Islet precursor cell (in vitro differentiated cells): ENCODE results near the gene TCIRG1.

Experiments
- DNase-seq: peaks from one replicate; pipeline ENCODE4 v3.0.0-alpha.2; 2018

The TCIRG1 gene

GRCh38 chr11:68038226-68038717 lies 553 bp upstream of the TCIRG1 start:
- no peak for DNase-seq

DNA sequence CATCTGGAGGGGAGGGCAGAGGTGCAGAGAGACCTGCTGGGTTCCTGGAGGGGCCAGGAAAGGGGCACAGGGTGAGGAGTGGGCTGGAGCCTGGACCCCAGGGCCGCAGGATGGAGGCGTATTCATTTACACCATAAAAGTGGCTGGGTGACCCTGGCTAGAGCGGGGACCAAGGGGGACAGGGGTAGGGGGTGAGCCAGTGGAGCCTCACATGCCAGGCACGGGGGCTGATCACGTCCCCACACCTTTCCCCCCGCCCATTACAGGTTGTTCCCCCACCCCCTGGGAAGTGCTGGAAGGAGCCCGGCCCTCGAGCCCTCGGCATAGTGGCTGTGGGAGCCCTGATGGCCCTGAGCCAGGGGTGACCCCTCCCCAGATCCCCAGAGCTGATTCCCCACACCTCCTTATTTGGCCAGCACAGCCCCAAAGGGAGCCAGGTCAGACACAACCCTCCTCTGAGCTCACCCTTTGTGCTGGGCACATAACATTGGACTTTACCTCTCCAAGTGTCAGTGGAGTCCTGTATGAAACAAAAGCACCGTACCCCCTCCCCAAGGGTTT lies 781 bp downstream of the TCIRG1 start:
- DNase-seq = no peak

- DNase-seq = peak; percentile 94
Observed at GRCh38 chr11:68040101-68040956, 1.5 kb downstream of the TCIRG1 start.

- DNase-seq = no peak
Observed at GRCh38 chr11:68040957-68041591, 2.2 kb downstream of the TCIRG1 start.

GRCh38 chr11:68041617-68042218 lies 2.9 kb downstream of the TCIRG1 start:
- no peak for DNase-seq

DNA sequence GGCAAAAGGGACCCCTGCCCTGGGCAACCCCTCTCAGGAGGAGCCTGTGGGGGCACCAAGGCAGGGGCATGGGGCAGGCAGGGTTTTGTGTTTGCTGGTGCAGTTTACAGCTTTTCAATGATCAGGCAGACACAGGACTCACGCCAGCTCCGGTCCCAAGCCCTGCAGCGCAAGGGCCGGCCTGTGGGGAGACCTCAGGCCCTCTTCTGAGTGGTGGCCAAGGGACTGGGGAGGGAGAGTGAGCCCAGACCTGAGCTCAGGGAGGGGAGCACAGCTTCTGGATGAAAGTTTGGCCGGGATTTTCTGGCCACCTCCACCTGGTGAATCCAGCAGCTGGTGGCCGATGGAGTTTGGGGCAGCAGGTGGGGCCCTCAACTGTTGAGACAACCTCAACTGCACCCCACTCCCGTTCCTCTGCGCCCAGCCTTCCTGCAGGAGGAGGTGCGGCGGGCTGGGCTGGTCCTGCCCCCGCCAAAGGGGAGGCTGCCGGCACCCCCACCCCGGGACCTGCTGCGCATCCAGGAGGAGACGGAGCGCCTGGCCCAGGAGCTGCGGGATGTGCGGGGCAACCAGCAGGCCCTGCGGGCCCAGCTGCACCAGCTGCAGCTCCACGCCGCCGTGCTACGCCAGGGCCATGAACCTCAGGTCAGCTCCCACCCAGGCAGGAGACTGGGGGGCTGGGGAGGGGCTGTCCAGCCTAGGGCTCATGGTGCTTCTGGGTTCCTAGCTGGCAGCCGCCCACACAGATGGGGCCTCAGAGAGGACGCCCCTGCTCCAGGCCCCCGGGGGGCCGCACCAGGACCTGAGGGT lies 3.6 kb downstream of the TCIRG1 start:
- no peak for DNase-seq

DNA sequence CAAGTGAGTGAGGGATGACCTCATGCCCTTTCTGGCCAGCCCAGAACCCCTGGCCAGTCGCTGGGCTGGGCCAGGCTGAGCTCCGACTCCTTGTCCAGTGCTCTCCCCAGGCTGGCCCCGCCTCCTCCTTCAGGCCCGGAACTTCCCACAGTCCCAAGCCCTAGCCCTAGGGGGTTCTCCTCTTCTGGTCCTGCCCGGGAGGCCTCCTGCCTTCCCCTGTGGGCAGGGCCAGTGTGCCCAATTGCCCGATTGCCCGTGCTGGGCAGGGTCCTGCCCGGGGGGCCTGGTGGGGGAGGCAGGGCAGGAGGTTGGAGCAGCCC lies 4.2 kb downstream of the TCIRG1 start:
- no peak for DNase-seq

GRCh38 chr11:68043349-68044144 lies 4.7 kb downstream of the TCIRG1 start:
- no peak for DNase-seq

DNA sequence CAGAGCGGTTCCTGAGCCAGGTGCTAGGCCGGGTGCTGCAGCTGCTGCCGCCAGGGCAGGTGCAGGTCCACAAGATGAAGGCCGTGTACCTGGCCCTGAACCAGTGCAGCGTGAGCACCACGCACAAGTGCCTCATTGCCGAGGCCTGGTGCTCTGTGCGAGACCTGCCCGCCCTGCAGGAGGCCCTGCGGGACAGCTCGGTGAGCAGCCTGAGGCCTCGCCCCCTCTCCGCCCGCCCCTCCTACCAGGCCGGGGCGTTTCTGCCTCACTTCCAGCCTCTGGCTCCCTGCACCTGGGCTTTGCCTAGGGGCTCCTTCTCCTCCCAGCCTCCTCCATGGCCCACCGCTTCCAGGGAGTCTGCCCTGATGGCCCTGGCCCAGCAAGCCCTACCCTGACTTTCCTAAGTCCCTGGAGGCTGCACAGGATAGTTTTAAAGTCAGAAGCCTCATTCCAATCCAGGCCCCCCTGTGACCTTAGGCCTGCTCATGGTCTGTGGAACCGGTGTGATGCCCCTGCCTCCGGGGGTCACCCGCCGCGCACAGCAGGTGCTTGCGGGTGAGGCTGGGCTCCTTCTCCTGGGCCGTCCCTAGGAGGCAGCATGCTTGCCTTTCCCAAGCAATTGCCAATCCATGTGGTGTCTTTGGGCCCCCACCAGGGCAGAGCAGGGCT lies 5.5 kb downstream of the TCIRG1 start:
- DNase-seq = no peak

DNA sequence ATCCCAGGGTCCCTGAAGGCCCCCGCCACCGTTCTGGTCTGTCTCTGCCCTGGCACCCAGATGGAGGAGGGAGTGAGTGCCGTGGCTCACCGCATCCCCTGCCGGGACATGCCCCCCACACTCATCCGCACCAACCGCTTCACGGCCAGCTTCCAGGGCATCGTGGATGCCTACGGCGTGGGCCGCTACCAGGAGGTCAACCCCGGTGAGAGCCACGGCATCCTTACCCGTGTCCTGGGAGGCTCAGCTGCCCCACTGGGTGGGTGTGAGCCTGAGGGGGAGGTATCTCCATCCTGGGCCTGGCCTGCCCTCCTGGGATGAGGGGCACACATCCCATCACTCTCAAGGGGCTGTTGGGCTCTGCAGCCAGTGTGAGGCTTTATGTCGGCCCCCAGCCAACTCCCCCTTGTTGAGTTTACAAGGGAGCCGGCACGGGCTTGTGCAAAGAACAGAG lies 6.1 kb downstream of the TCIRG1 start:
- DNase-seq = no peak

DNA sequence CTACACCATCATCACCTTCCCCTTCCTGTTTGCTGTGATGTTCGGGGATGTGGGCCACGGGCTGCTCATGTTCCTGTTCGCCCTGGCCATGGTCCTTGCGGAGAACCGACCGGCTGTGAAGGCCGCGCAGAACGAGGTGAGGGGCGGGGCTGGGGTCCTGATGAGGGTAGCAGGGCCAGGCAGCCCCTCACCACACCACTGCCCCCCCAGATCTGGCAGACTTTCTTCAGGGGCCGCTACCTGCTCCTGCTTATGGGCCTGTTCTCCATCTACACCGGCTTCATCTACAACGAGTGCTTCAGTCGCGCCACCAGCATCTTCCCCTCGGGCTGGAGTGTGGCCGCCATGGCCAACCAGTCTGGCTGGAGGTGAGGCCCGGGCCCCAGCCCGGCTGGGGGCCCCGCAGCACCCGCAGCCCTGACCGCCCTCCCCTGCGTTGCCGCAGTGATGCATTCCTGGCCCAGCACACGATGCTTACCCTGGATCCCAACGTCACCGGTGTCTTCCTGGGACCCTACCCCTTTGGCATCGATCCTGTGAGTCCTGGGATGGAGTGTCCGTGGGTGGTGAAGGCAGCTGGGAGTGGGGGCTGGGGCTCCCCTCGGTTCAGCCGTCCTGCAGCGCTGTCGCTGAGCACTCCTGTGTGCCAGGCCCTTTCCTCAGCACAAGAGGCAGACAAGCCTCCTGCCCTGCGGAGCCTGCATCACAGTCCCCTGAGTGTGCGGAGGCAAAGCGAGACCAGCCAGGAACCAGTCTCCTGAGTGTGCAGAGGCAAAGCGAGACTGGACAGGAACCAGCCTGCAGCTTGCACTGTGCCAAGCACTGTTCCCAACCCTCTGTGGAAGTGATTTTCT lies 8.8 kb downstream of the TCIRG1 start:
- no peak for DNase-seq

- no peak for DNase-seq
Observed at GRCh38 chr11:68048681-68049508, 10.1 kb downstream of the TCIRG1 start.

GRCh38 chr11:68049509-68050370 lies 10.9 kb downstream of the TCIRG1 start:
- peak; percentile 52 for DNase-seq

DNA sequence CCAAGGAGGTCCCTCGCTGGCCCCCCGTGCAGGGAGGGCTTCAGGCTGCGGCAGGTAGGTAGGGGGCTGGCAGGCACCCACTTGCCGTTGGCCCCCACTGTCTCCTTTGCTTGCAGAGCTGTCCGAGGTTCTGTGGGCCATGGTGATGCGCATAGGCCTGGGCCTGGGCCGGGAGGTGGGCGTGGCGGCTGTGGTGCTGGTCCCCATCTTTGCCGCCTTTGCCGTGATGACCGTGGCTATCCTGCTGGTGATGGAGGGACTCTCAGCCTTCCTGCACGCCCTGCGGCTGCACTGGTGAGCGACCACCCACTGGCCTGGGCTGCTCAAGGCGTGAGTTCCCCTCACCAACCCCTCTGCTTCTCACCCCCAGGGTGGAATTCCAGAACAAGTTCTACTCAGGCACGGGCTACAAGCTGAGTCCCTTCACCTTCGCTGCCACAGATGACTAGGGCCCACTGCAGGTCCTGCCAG lies 11.6 kb downstream of the TCIRG1 start:
- DNase-seq = peak; percentile 55

GRCh38 chr11:68051191-68052136 lies 12.6 kb downstream of the TCIRG1 start:
- DNase-seq = peak; percentile 63

- no peak for DNase-seq
Observed at GRCh38 chr11:68052137-68052873, 13.5 kb downstream of the TCIRG1 start.
